IPS-20b (cell line): ENCODE data around the gene VRK1.

Experiments
- H3K27ac ChIP-seq: one replicate; pipeline ENCODE4 v1.5.1; 2013; ENCODE audit warnings: low read length
- H3K27me3 ChIP-seq: 2 replicates; pipeline ENCODE4 v1.6.1; 2013; ENCODE audit warnings: mild to moderate bottlenecking, low read length, inconsistent platforms; ENCODE audit not compliant: insufficient read depth
- H3K36me3 ChIP-seq: 2 replicates; pipeline ENCODE4 v1.6.1; 2013; ENCODE audit warnings: low read depth, mild to moderate bottlenecking, inconsistent platforms, low read length, moderate library complexity; ENCODE audit not compliant: insufficient read depth
- H3K4me1 ChIP-seq: 2 replicates; pipeline ENCODE4 v1.6.1; 2013; ENCODE audit warnings: mild to moderate bottlenecking, control low read depth, inconsistent platforms, low read length, moderate library complexity; ENCODE audit not compliant: insufficient read depth
- H3K4me3 ChIP-seq: 2 replicates; pipeline ENCODE4 v1.5.1; 2013; ENCODE audit warnings: mild to moderate bottlenecking, low read length, inconsistent platforms
- H3K9ac ChIP-seq: 2 replicates; pipeline ENCODE4 v1.6.1; 2013; ENCODE audit warnings: low read depth, mild to moderate bottlenecking, inconsistent platforms, low read length, moderate library complexity
- H3K9me3 ChIP-seq: 2 replicates; pipeline ENCODE4 v1.6.1; 2013; ENCODE audit warnings: mild to moderate bottlenecking, low read depth, low read length, inconsistent platforms; ENCODE audit not compliant: insufficient read depth

VRK1 gene

GRCh38 chr14:96893966-96894622, 96.9 kb downstream of the VRK1 start:
- no peaks in the 10 kb centered on the region for H3K9me3 ChIP-seq
- no peak overlapping the region for H3K9ac ChIP-seq
- no peaks in the 10 kb centered on the region for H3K27me3 ChIP-seq
- no peaks in the 10 kb centered on the region for H3K4me1 ChIP-seq
- H3K36me3 ChIP-seq: no peaks in the 10 kb centered on the region
- H3K4me3 ChIP-seq: no peak overlapping the region
- no peak overlapping the region for H3K27ac ChIP-seq

- Histone ChIP-seq H3K4me3 (no peak overlapping the region), H3K9me3 (no peaks in the 10 kb centered on the region), H3K9ac (no peak overlapping the region), H3K36me3 (no peaks in the 10 kb centered on the region), H3K4me1 (no peaks in the 10 kb centered on the region), H3K27ac (no peak overlapping the region), H3K27me3 (no peaks in the 10 kb centered on the region)
These were observed 97.8 kb downstream of the VRK1 start for GRCh38 chr14:96894966-96895365.

GRCh38 chr14:96895658-96896271, 98.6 kb downstream of the VRK1 start:
- Histone ChIP-seq H3K4me3 (no peak overlapping the region), H3K27me3 (no peaks in the 10 kb centered on the region), H3K9ac (no peak overlapping the region), H3K4me1 (no peaks in the 10 kb centered on the region), H3K27ac (no peak overlapping the region), H3K9me3 (no peaks in the 10 kb centered on the region), H3K36me3 (no peaks in the 10 kb centered on the region)

- Histone ChIP-seq H3K4me3 (no peak overlapping the region), H3K9ac (no peak overlapping the region), H3K36me3 (no peaks in the 10 kb centered on the region), H3K9me3 (no peaks in the 10 kb centered on the region), H3K27ac (no peak overlapping the region), H3K27me3 (no peaks in the 10 kb centered on the region), H3K4me1 (0 out of 2 replicates have a peak, but pooled peaks cover 3% of the 10 kb centered on the region)
These were observed 100.0 kb downstream of the VRK1 start for GRCh38 chr14:96897184-96897583.

- Histone ChIP-seq H3K4me1 (0 out of 2 replicates have a peak, but pooled peaks cover 6% of the 10 kb centered on the region), H3K27ac (no peak overlapping the region), H3K9me3 (no peaks in the 10 kb centered on the region), H3K36me3 (no peaks in the 10 kb centered on the region), H3K4me3 (no peak overlapping the region), H3K9ac (no peak overlapping the region), H3K27me3 (no peaks in the 10 kb centered on the region)
These were observed 104.0 kb downstream of the VRK1 start for GRCh38 chr14:96901227-96901626.

GRCh38 chr14:96902004-96902403, 104.8 kb downstream of the VRK1 start:
- H3K36me3 ChIP-seq: no peaks in the 10 kb centered on the region
- H3K9me3 ChIP-seq: no peaks in the 10 kb centered on the region
- no peak overlapping the region for H3K9ac ChIP-seq
- H3K27me3 ChIP-seq: no peaks in the 10 kb centered on the region
- 0 out of 2 replicates have a peak, but pooled peaks cover 6% of the 10 kb centered on the region for H3K4me1 ChIP-seq
- H3K4me3 ChIP-seq: no peak overlapping the region
- no peak overlapping the region for H3K27ac ChIP-seq

GRCh38 chr14:96903444-96904023, 106.4 kb downstream of the VRK1 start:
- Histone ChIP-seq H3K27ac (no peak overlapping the region), H3K36me3 (no peaks in the 10 kb centered on the region), H3K4me3 (no peak overlapping the region), H3K9ac (no peak overlapping the region), H3K9me3 (no peaks in the 10 kb centered on the region), H3K27me3 (no peaks in the 10 kb centered on the region), H3K4me1 (0 out of 2 replicates have a peak, but pooled peaks cover 6% of the 10 kb centered on the region)

GRCh38 chr14:96904201-96904600, 107.0 kb downstream of the VRK1 start:
- Histone ChIP-seq H3K9me3 (no peaks in the 10 kb centered on the region), H3K4me3 (no peak overlapping the region), H3K9ac (no peak overlapping the region), H3K36me3 (no peaks in the 10 kb centered on the region), H3K4me1 (0 out of 2 replicates have a peak, but pooled peaks cover 6% of the 10 kb centered on the region), H3K27ac (no peak overlapping the region), H3K27me3 (no peaks in the 10 kb centered on the region)

- no peaks in the 10 kb centered on the region for H3K36me3 ChIP-seq
- H3K9ac ChIP-seq: no peak overlapping the region
- no peak overlapping the region for H3K4me3 ChIP-seq
- H3K4me1 ChIP-seq: 0 out of 2 replicates have a peak, but pooled peaks cover 6% of the 10 kb centered on the region
- peaks cover 6% of the 10 kb centered on the region for H3K9me3 ChIP-seq
- no peaks in the 10 kb centered on the region for H3K27me3 ChIP-seq
- H3K27ac ChIP-seq: no peak overlapping the region
These were observed 107.9 kb downstream of the VRK1 start for GRCh38 chr14:96905065-96905464.

- Histone ChIP-seq H3K36me3 (no peaks in the 10 kb centered on the region), H3K27ac (no peak overlapping the region), H3K9ac (no peak overlapping the region), H3K4me1 (0 out of 2 replicates have a peak, but pooled peaks cover 6% of the 10 kb centered on the region), H3K4me3 (no peak overlapping the region), H3K9me3 (peaks cover 9% of the 10 kb centered on the region), H3K27me3 (no peaks in the 10 kb centered on the region)
These were observed 108.6 kb downstream of the VRK1 start for GRCh38 chr14:96905825-96906224.

- Histone ChIP-seq H3K4me3 (no peak overlapping the region), H3K27ac (no peak overlapping the region), H3K9ac (no peak overlapping the region), H3K4me1 (0 out of 2 replicates have a peak, but pooled peaks cover 6% of the 10 kb centered on the region), H3K9me3 (peaks cover 9% of the 10 kb centered on the region), H3K27me3 (no peaks in the 10 kb centered on the region), H3K36me3 (no peaks in the 10 kb centered on the region)
These were observed 109.3 kb downstream of the VRK1 start for GRCh38 chr14:96906434-96906833.

GRCh38 chr14:96909841-96910364, 112.7 kb downstream of the VRK1 start:
- no peaks in the 10 kb centered on the region for H3K4me1 ChIP-seq
- no peak overlapping the region for H3K9ac ChIP-seq
- no peaks in the 10 kb centered on the region for H3K36me3 ChIP-seq
- no peak overlapping the region for H3K27ac ChIP-seq
- no peaks in the 10 kb centered on the region for H3K27me3 ChIP-seq
- H3K9me3 ChIP-seq: peaks cover 9% of the 10 kb centered on the region
- H3K4me3 ChIP-seq: no peak overlapping the region
